ENCODE results near the gene TIMELESS. TPM values are rescaled to one million over a fixed set of nuclear protein-coding genes. Genes with fewer than 3 reads are reported as not detected.
A peak's percentile ranks its signal among the peaks of the same experiment; 100 is the strongest.

TIMELESS gene
- total RNA-seq, 6 donors from 2014 or later: 5.6 to 14.7 (median 9.5) TPM

DNA sequence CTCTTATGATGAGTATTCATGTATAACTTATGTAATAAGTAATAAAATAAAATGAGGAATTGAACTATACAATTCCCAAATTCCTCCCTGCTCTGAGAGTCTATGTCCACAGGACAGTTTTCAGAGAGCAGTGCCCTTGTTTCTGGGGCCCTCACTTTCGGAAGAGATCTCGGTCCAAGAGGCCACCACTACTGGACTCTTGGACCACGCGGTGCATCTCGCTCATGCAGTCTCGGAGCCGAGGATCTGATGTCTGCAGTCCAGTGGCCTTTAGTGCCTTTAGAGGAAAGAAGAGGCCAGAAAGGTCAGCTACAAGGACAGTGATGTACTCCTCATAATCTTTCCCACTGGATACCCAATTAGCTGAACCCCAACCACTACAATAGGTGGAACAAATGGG lies 30.4 kb upstream of the TIMELESS start:
- ATAC-seq (ENCODE audit: low FRiP score in 2 of 2) (no peak), DNase-seq (no peak)
- no peaks in the 10 kb centered on the region for H3K36me3 ChIP-seq
- no peak for TF ChIP-seq EP300 (IDR thresholded peaks at IDR 0.05)
- no peak for TF ChIP-seq POLR2AphosphoS5 (IDR thresholded peaks at IDR 0.05)
- TF ChIP-seq, protein P1, sequence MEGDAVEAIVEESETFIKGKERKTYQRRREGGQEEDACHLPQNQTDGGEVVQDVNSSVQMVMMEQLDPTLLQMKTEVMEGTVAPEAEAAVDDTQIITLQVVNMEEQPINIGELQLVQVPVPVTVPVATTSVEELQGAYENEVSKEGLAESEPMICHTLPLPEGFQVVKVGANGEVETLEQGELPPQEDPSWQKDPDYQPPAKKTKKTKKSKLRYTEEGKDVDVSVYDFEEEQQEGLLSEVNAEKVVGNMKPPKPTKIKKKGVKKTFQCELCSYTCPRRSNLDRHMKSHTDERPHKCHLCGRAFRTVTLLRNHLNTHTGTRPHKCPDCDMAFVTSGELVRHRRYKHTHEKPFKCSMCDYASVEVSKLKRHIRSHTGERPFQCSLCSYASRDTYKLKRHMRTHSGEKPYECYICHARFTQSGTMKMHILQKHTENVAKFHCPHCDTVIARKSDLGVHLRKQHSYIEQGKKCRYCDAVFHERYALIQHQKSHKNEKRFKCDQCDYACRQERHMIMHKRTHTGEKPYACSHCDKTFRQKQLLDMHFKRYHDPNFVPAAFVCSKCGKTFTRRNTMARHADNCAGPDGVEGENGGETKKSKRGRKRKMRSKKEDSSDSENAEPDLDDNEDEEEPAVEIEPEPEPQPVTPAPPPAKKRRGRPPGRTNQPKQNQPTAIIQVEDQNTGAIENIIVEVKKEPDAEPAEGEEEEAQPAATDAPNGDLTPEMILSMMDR (IDR thresholded peaks at IDR 0.05): no peak
- TF ChIP-seq POLR2A (IDR thresholded peaks at IDR 0.05): no peak
- H3K27ac ChIP-seq: no peak overlapping the region
- H3K4me3 ChIP-seq: no peak overlapping the region
- no peaks in the 10 kb centered on the region for H3K9me3 ChIP-seq
- WGBS, 2 donors: 94 to 100% methylated on average over 7 of the region's 7 CpGs
- H3K4me1 ChIP-seq: peaks cover 0 to 6% (median 0%) of the 10 kb centered on the region in 4 donors
- no peaks in the 10 kb centered on the region for H3K27me3 ChIP-seq

DNA sequence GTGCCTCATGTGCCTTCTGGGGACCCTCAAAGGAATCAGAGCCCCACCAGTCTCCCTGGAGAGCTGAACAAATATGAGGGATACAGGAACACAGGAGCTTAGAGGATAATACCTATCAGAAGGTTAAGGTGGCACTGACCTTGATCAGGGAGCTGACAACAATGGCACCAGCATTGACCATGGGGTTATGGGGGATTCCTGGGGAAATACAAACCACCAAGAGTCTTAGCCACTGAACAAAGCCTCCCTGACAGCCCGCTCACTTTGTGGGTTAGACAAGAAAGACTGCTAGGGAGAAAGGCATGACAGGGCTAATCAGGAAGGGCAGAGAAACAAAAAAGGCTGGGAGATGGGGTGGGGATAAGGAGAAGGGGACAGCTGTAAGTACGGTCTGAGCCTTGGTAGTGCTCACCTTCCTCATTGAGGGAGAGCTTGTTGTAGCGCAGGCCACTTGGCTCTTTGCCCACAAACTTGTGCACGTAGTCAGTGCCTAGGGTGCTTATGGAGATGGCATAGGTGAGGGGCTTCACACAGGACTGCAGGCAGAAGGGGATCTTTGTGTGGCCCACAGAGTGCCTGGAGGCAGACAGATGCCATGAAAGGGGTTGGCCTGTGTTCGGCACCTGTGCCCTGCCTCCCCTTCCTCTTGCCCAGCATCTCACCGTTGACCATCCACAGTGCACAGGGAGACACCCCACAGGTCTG lies 28.4 kb upstream of the TIMELESS start:
- no peak for ATAC-seq (ENCODE audit: low FRiP score in 2 of 2)
- TF ChIP-seq POLR2AphosphoS5 (IDR thresholded peaks at IDR 0.05) (no peak), POLR2A (IDR thresholded peaks at IDR 0.05) (no peak), EP300 (IDR thresholded peaks at IDR 0.05) (no peak)
- TF ChIP-seq, protein P1 (IDR thresholded peaks at IDR 0.05): no peak

DNA sequence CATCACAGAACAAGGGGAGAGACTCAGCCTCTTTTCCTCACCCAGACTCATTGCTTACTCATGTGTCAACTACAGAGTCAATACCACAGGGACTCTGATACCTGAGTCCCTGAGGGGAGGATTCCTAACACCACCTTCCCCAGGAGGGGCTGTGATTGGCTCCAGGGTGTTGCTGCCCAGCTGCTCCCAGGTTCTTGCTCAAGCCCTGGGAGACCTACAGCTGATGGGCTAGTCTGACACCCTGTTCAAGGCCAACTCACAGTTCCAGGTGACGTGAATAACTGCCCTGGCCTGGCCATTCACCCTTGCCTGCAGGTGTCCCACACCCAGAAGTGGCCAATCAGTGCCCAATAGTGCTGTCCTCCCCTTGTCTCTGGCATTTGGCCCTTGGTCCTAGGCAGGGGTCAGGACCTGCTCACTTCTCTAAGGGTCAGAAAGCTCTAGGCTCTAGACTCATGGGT lies 27.8 kb upstream of the TIMELESS start:
- TF ChIP-seq, protein P1 (IDR thresholded peaks at IDR 0.05): no peak
- no peak for TF ChIP-seq POLR2A (IDR thresholded peaks at IDR 0.05)
- TF ChIP-seq POLR2AphosphoS5 (IDR thresholded peaks at IDR 0.05): no peak
- TF ChIP-seq EP300 (IDR thresholded peaks at IDR 0.05): no peak
- Histone ChIP-seq H3K4me3 (no peak overlapping the region), H3K27ac (no peak overlapping the region), H3K9me3 (no peaks in the 10 kb centered on the region), H3K27me3 (no peaks in the 10 kb centered on the region), H3K4me1 (peaks cover 0 to 6% (median 0%) of the 10 kb centered on the region in 4 donors), H3K36me3 (peaks cover 0 to 5% (median 0%) of the 10 kb centered on the region in 4 donors)
- 100% methylated on average over 1 of the region's 1 CpG; no CpG with 5 or more reads in 1 of the 2 donors for WGBS, 2 donors
- ATAC-seq (ENCODE audit: low FRiP score in 2 of 2) (peak in 1 of 2 donors; percentile 31), DNase-seq (no peak)

More for the DNA sequence above, 28.4 kb upstream of the TIMELESS start:
- Histone ChIP-seq H3K27ac (no peak overlapping the region), H3K27me3 (no peaks in the 10 kb centered on the region), H3K4me3 (no peak overlapping the region), H3K36me3 (peaks cover 0 to 5% (median 0%) of the 10 kb centered on the region in 4 donors), H3K4me1 (peaks cover 0 to 6% (median 0%) of the 10 kb centered on the region in 4 donors), H3K9me3 (no peaks in the 10 kb centered on the region)
- DNase-seq: no peak
- WGBS, 2 donors: 82 to 84% methylated on average over 5 to 6 of the region's 6 CpGs

DNA sequence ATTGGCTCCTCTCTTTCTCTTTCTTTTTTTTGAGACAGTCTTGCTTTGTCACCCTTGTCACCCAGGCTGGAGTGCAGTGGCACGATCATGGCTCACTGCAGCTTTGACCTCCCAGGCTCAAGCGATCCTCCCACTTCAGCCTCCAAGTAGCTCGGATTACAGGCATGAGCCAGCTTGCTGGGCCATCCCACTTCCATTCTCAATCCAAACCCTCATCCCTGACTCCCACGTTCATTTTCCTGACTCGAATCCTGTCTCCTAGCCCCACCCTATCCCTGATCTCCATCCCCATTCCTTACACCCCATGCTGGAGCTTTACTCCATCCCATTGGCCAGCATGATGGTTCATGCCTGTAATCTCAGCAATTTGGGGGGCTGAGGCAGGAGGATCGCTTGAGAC lies 26.9 kb upstream of the TIMELESS start:
- DNase-seq (no peak), ATAC-seq (ENCODE audit: low FRiP score in 2 of 2) (no peak)
- WGBS, 2 donors: 88 to 95% methylated on average over 6 of the region's 6 CpGs
- Histone ChIP-seq H3K4me3 (no peak overlapping the region), H3K27ac (no peak overlapping the region), H3K4me1 (peaks cover 0 to 6% (median 0%) of the 10 kb centered on the region in 4 donors), H3K9me3 (no peaks in the 10 kb centered on the region), H3K36me3 (peaks cover 0 to 5% (median 0%) of the 10 kb centered on the region in 4 donors), H3K27me3 (no peaks in the 10 kb centered on the region)
- TF ChIP-seq EP300 (IDR thresholded peaks at IDR 0.05): no peak
- TF ChIP-seq, protein P1 (IDR thresholded peaks at IDR 0.05): no peak
- TF ChIP-seq POLR2AphosphoS5 (IDR thresholded peaks at IDR 0.05): no peak
- no peak for TF ChIP-seq POLR2A (IDR thresholded peaks at IDR 0.05)

Data from upper lobe of left lung (tissue), 6 donors.